ENCODE data around the gene KLHL22.

DNA sequence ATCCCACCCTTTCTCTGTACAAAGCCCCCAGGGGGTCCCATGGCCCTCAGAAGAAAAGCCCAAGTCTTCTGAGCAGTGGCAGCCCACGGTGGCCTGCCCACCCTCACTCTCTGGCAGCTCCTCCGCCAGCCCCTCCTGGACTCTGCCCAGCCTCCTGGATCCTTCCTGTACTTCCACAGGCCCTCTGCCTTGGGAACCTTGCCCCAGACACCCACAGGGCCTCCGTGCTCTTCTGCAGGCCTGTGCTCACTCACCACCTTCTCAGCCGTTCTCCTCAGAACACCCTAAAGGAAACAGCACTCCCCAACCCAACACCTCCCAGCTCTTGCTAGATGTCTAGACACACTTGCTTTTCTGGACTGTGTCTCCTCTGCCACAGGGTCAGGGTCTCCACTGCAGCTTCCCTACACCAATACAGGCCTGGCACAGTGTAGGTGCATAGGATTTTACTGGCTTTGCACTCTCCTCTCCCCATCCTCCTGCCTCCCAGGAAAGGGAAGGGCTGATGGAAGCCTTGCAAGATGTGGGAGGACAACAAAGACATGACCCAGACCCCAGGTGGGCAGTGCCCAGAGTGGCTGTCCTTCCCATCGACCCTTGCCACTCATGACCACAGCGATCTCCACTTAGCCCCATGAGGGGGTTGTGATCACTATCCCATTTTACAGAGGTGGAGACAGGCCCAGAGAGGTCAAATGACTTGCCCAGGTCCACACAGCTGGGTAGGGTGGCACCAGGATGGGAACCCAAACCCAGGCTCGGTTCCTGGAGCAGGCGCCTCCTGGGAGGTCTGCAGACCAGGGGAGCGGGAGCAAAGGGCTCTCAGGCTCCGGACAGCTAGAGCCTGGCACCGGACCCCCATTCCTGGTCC, 59.9 kb downstream of the KLHL22 start:
- TF ChIP-seq, protein P1, sequence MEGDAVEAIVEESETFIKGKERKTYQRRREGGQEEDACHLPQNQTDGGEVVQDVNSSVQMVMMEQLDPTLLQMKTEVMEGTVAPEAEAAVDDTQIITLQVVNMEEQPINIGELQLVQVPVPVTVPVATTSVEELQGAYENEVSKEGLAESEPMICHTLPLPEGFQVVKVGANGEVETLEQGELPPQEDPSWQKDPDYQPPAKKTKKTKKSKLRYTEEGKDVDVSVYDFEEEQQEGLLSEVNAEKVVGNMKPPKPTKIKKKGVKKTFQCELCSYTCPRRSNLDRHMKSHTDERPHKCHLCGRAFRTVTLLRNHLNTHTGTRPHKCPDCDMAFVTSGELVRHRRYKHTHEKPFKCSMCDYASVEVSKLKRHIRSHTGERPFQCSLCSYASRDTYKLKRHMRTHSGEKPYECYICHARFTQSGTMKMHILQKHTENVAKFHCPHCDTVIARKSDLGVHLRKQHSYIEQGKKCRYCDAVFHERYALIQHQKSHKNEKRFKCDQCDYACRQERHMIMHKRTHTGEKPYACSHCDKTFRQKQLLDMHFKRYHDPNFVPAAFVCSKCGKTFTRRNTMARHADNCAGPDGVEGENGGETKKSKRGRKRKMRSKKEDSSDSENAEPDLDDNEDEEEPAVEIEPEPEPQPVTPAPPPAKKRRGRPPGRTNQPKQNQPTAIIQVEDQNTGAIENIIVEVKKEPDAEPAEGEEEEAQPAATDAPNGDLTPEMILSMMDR (conservative IDR thresholded peaks at IDR 0.05), result no peak
- TF ChIP-seq EZH2 (IDR thresholded peaks at IDR 0.05; ENCODE audit: low read depth), result no peak

Measured in PC-9 (cell line).